OCI-LY1 (cell line): Measurements from ENCODE around the gene JCAD.

ENCODE experiments used
- CTCF ChIP-seq: fragments of 200-600 bp; sonication (generic), shearing (Covaris generic); IDR thresholded peaks from 2 replicates; pipeline ENCODE4 v1.5.1; 2017; ENCODE audit warnings: mild to moderate bottlenecking, antibody characterized with exemption, low read length, moderate library complexity, mixed read lengths
- EZH2 ChIP-seq: fragments of 200-600 bp; sonication (generic), shearing (Covaris generic); IDR thresholded peaks from 2 replicates; pipeline ENCODE4 v1.8.0; 2017; ENCODE audit warnings: borderline replicate concordance, mixed run types, mild to moderate bottlenecking, antibody characterized with exemption, low read length, moderate library complexity, mixed read lengths

GRCh38 chr10:30045961-30046360 lies 13.4 kb downstream of the JCAD start:
- no peak for TF ChIP-seq CTCF
- no peak for TF ChIP-seq EZH2
